PC-3 (cell line): ENCODE results near the gene TMEM125. TPM values are rescaled to one million over a fixed set of nuclear protein-coding genes. Genes with fewer than 3 reads are reported as not detected.

Experiments
- ATAC-seq: fragments of 200-7000 bp; cut with Tn5 transposase; 2 replicates; pipeline ENCODE4 v1.9.1; 2020; ENCODE audit warnings: mild to moderate bottlenecking, moderate library complexity
- Bru-seq: library from RNA; stranded (reverse); fragments of 400-500 nt; gene quantifications from one replicate; lab custom pipeline; 2021; lab: Mats Ljungman, UMichigan
- BruChase-seq, 2 experiments: library from RNA; stranded (reverse); fragments of 400-500 nt; gene quantifications; one replicate each; lab custom pipeline; 2021; lab: Mats Ljungman, UMichigan
- BruUV-seq: library from RNA; stranded (reverse); fragments of 400-500 nt; replicated peaks from 2 replicates; lab custom pipeline; 2021; lab: Mats Ljungman, UMichigan
- CTCF ChIA-PET: fragments of 300-600 bp; sonication (Branson Sonifier 250); formaldehyde crosslinking; loops from one replicate; lab custom pipeline; 2022; ENCODE audit warnings: antibody characterized with exemption; lab: Charles Lee
- POLR2A ChIA-PET: fragments of 300-600 bp; sonication (Branson Sonifier 250); formaldehyde crosslinking; loops from one replicate; lab custom pipeline; 2022; ENCODE audit warnings: antibody characterized with exemption; ENCODE audit not compliant: unreplicated experiment; lab: Charles Lee
- DNase-seq: peaks from one replicate; pipeline ENCODE4 v3.0.0-alpha.2; 2015
- H2AFZ ChIP-seq: fragments of 300-600 bp; sonication (generic); 2 replicates; pipeline ENCODE4 v1.6.0; 2016; ENCODE audit warnings: antibody characterized with exemption, low read length
- H3F3A ChIP-seq: fragments of 300-600 bp; sonication (generic); one replicate; pipeline ENCODE4 v1.6.0; 2017; ENCODE audit warnings: antibody characterized with exemption, low read length, control low read depth, mild to moderate bottlenecking; ENCODE audit not compliant: unreplicated experiment
- H3K27ac ChIP-seq: fragments of 300-600 bp; sonication (generic); 2 replicates; pipeline ENCODE4 v1.5.1; 2016; ENCODE audit warnings: mild to moderate bottlenecking, low read length
- H3K27me3 ChIP-seq: fragments of 300-600 bp; sonication (generic); 2 replicates; pipeline ENCODE4 v1.6.1; 2016; ENCODE audit warnings: low read length, mixed read lengths
- H3K36me3 ChIP-seq: fragments of 300-600 bp; sonication (generic); 2 replicates; pipeline ENCODE4 v1.6.1; 2016; ENCODE audit warnings: low read depth, mixed run types, low read length, mixed read lengths
- H3K4me1 ChIP-seq: fragments of 300-600 bp; sonication (generic); 2 replicates; pipeline ENCODE4 v1.5.1; 2016; ENCODE audit warnings: low read length; ENCODE audit not compliant: insufficient read depth
- H3K4me2 ChIP-seq: fragments of 300-600 bp; sonication (generic); 2 replicates; pipeline ENCODE4 v1.6.0; 2016; ENCODE audit warnings: low read length
- H3K4me3 ChIP-seq: fragments of 300-600 bp; sonication (generic); 2 replicates; pipeline ENCODE4 v1.5.1; 2016; ENCODE audit warnings: mild to moderate bottlenecking, low read length, mixed read lengths
- H3K79me2 ChIP-seq: fragments of 300-600 bp; sonication (generic); 2 replicates; pipeline ENCODE4 v1.6.1; 2017; ENCODE audit warnings: low read length, mixed read lengths
- H3K9ac ChIP-seq: fragments of 300-600 bp; sonication (generic); 2 replicates; pipeline ENCODE4 v1.6.0; 2016; ENCODE audit warnings: mild to moderate bottlenecking, low read length
- H3K9me2 ChIP-seq: fragments of 300-600 bp; sonication (generic); replicated peaks from 2 replicates; pipeline ENCODE4 v1.6.1; 2016; ENCODE audit warnings: mixed run types, low read length, mixed read lengths
- H3K9me3 ChIP-seq: fragments of 300-600 bp; sonication (generic); 2 replicates; pipeline ENCODE4 v1.6.1; 2016; ENCODE audit warnings: low read length, mixed read lengths
- H4K20me1 ChIP-seq: fragments of 300-600 bp; sonication (generic); 2 replicates; pipeline ENCODE4 v1.6.1; 2016; ENCODE audit warnings: low read length, mixed read lengths
- EZH2 ChIP-seq: fragments of 300-600 bp; sonication (generic); IDR thresholded peaks from one replicate; pipeline ENCODE4 v1.6.1; 2017; ENCODE audit warnings: antibody characterized with exemption, mild to moderate bottlenecking, low read length; ENCODE audit not compliant: unreplicated experiment
- EZH2phosphoT487 ChIP-seq: fragments of 300-600 bp; sonication (generic); IDR thresholded peaks from 2 replicates; pipeline ENCODE4 v1.6.1; 2018; ENCODE audit warnings: mild to moderate bottlenecking, antibody characterized with exemption, low read length, borderline replicate concordance
- intact Hi-C: fragments of 100-400 bp; cut with micrococcal nuclease; formaldehyde crosslinking; loops from 2 replicates; pipeline ENCODE4 v1.9.0; 2023
- long read RNA-seq: library from polyadenylated mRNA; unstranded; transcript quantifications from one replicate; pipeline ENCODE4 v2.0.0, GENCODE V29; 2021; ENCODE audit not compliant: unreplicated experiment
- total RNA-seq: library from RNA; depleted of rRNA; stranded (reverse); fragments of >200 nt; gene quantifications from 2 replicates; pipeline ENCODE4 v1.2.3, GENCODE V29; 2014; rRNA removed
- TF ChIP-seq, protein P1 (sequence below): fragments of 300-600 bp; sonication (generic); conservative IDR thresholded peaks from 2 replicates; pipeline ENCODE4 v1.5.1; 2017; ENCODE audit warnings: antibody characterized with exemption, low read depth, mild to moderate bottlenecking, low read length

Gene TMEM125
- 8.6 and 9.8 TPM in 2 replicates for total RNA-seq
- Bru-seq, nascent RNA, result percentile 53 among the genes with signal in this experiment
- BruChase-seq, experiment 1, labeled RNA remaining after a 6-hour chase, result percentile 57 among the genes with signal in this experiment
- BruChase-seq, experiment 2, labeled RNA remaining after a 2-hour chase, result percentile 55 among the genes with signal in this experiment
- long read RNA-seq, partial matches to known transcripts, result 12 of 15 reads
- long read RNA-seq, other reads (novel, unspliced or antisense), result 3 of 15 reads

DNA sequence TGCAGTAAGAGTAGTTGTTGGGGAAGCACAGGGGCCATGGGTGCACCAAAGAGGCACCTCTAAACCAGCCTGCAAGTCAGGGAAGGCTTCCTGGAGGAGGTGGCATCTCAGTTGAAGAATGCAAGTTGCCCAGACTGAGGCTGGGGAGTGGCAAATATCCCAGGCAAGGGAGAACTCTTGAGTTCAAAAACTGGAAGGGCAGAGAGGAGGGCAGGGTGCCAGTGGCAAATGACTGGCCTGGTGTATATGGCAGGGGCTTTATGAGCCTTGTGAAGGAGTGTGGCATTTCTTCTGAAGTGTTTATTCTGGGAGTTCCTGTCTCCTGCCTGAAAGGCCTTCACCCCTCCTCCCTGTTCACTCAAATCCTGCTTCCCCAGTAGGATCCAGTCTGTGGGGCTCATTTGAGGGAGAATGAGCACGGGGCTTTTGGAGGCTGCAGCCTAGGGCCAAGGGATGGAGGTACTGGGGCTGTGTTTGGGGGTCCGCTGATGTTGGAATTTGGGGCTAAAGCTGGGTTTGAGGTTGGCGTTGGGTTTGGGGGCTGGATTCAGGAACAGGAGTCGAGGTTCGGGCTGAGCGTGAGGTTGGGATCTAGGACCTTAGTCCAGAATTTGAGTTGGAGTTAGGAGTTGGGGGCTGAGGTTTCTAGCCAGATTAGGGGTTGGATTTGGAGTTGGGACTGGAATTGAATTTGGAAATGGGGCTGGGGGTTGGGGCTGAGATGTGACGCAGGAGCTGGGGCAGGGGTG is at the start of gene TMEM125:
TSS of gene TMEM125 (plus strand) at position 357 of the 749 bp plus-strand sequence. CDS start 2,740 bp downstream, outside the sequence.
- peak within 1 kb of the TSS; percentile 55 for H3K4me3 ChIP-seq
- peak within 1 kb of the TSS; percentile 75 for H3K4me2 ChIP-seq
- CTCF ChIA-PET, result no interaction called here
- ATAC-seq (no peak), DNase-seq (peak; percentile 36)
- peak within 1 kb of the TSS; percentile 65 for H2AFZ ChIP-seq
- peaks cover 16% of the 10 kb centered on the region for H3K4me1 ChIP-seq
- no peaks in the 10 kb centered on the region for H3K9me3 ChIP-seq
- no peaks in the 10 kb centered on the region for H3F3A ChIP-seq
- TF ChIP-seq EZH2 (no peak), EZH2phosphoT487 (no peak)
- TF ChIP-seq, protein P1, sequence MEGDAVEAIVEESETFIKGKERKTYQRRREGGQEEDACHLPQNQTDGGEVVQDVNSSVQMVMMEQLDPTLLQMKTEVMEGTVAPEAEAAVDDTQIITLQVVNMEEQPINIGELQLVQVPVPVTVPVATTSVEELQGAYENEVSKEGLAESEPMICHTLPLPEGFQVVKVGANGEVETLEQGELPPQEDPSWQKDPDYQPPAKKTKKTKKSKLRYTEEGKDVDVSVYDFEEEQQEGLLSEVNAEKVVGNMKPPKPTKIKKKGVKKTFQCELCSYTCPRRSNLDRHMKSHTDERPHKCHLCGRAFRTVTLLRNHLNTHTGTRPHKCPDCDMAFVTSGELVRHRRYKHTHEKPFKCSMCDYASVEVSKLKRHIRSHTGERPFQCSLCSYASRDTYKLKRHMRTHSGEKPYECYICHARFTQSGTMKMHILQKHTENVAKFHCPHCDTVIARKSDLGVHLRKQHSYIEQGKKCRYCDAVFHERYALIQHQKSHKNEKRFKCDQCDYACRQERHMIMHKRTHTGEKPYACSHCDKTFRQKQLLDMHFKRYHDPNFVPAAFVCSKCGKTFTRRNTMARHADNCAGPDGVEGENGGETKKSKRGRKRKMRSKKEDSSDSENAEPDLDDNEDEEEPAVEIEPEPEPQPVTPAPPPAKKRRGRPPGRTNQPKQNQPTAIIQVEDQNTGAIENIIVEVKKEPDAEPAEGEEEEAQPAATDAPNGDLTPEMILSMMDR, result no peak
- no peaks in the 10 kb centered on the region for H3K79me2 ChIP-seq
- TSS peak; percentile 69 for BruUV-seq
- POLR2A ChIA-PET, result no interaction called here
- no peaks in the 10 kb centered on the region for H3K27me3 ChIP-seq
- H3K27ac ChIP-seq, result no peak within 1 kb of the TSS
- intact Hi-C loops, result no loop called here
- H4K20me1 ChIP-seq, result no peaks in the 10 kb centered on the region
- H3K36me3 ChIP-seq, result no peaks in the 10 kb centered on the region
- H3K9me2 ChIP-seq, result no peaks in the 10 kb centered on the region
- H3K9ac ChIP-seq, result no peak within 1 kb of the TSS

GRCh38 chr1:43220905-43221778 is 48.6 kb upstream of the TMEM125 start:
- ChIA-PET POLR2A (no interaction called here), CTCF (interaction anchor here (0.6 kb wide), 1 partner anchor 33 kb away, joined by 3 read pairs; no protein-coding TSS in a partner anchor)
- ATAC-seq (no peak), DNase-seq (no peak)
- BruUV-seq, result no TSS peak
- H3K4me3 ChIP-seq, result no peak overlapping the region
- H2AFZ ChIP-seq, result no peak overlapping the region
- H3K9me2 ChIP-seq, result no peaks in the 10 kb centered on the region
- H3K4me1 ChIP-seq, result no peaks in the 10 kb centered on the region
- H4K20me1 ChIP-seq, result no peaks in the 10 kb centered on the region
- no peaks in the 10 kb centered on the region for H3K79me2 ChIP-seq
- H3K27me3 ChIP-seq, result no peaks in the 10 kb centered on the region
- no peaks in the 10 kb centered on the region for H3K9me3 ChIP-seq
- no peaks in the 10 kb centered on the region for H3K36me3 ChIP-seq
- no peak overlapping the region for H3K4me2 ChIP-seq
- intact Hi-C loops, result no loop called here
- no peak overlapping the region for H3K9ac ChIP-seq
- H3K27ac ChIP-seq, result no peak overlapping the region
- H3F3A ChIP-seq, result no peaks in the 10 kb centered on the region
- no peak for TF ChIP-seq EZH2phosphoT487
- no peak for TF ChIP-seq EZH2
- TF ChIP-seq, protein P1, result no peak
